GM12892 (cell line): ENCODE results near the gene STAT5A.

Experiments used
- POLR2A ChIP-seq: IDR thresholded peaks from 2 replicates; pipeline ENCODE4 v1.6.1; 2011; ENCODE audit warnings: low read depth, low read length, control low read depth
- POLR2AphosphoS5 ChIP-seq: IDR thresholded peaks from 2 replicates; pipeline ENCODE4 v1.6.1; 2011; ENCODE audit warnings: low read depth, low read length, control low read depth

DNA sequence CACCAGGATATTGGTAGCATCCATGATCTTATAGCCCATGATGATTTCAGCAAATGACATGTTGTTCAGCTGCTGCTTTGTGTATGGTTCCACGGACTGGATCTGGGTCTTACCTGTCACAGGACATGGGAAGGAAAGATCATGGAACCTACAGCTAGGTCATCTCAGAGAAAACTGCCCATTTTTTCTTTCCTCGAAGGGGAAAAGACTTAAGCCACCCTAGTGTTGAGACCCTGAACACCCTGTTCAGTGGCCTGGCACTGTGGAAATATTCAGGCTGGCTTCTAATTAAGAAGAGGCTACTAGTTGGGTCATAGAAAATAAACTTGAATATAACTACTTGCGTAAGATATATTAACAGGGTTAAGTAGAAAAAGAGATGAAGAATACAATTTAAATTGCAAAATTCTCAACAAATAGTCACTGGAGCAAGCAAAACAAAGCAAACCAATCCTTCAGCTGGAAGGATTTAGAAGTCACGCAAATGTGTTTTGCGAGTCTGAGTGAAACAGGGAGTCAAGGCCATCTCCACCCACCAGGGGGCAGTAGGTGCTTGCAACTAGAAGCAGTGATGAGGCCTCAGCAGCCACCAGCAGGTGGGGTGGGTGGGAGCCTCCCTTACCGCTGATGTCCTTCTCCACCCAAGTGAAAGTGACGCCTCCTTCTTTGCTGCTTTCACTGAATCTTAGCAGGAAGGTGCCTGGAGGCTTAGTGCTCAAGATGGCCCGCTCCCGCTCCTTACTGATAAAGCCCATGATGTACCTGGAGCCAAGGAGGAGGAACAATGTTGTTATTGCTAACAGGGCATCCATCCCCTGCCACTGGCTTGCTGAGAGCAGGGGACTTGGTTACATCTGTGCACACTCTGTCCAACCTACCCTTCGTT is 34.3 kb downstream of the STAT5A start:
- no peak for TF ChIP-seq POLR2A
- TF ChIP-seq POLR2AphosphoS5 = no peak
